Measurements from ENCODE around the gene ILDR2.

Gene ILDR2

DNA sequence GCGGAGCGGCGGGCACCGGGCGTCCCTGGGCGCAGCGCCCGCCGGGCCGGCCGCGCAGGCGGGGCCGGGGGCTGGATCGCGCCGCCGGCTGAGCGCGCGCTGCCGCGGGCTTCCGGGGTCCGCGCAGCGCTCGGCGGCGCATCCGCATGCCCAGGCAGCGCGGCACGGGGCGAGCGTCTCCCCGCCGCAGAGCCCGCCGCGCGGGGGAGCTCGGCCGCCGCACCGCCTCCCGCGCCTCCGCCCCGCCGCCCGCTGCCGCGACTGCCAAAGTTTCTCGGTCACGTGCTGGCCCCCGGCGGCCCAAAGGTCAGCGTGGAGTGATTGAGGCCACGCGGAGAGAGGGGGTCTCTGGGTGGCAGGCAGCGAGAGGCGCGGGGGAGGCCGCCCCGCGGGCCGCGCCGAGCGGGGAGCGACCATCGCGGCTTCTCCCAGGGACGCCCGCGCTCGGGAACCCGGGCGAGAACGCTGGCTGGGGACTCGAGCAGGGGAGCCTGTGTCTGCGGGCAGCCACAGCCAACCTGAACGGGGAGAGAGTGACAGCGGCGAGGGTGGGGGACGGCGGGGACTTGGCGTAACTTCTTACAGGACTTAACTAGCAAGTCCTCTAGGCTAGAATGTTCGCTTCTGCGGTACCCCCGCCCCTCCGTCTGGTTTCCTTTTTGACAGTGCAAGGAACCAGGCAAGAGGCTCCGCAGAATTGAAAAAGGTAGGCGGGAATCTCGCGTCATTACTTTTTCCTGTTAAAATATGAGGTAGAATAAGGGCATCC is at the start of gene ILDR2:
ILDR2 (minus strand) TSS at position 180 of the 769 bp plus-strand sequence. CDS start 272 bp downstream, outside the sequence.
- DNase-seq (ENCODE audit: low read depth): no peak

DNA sequence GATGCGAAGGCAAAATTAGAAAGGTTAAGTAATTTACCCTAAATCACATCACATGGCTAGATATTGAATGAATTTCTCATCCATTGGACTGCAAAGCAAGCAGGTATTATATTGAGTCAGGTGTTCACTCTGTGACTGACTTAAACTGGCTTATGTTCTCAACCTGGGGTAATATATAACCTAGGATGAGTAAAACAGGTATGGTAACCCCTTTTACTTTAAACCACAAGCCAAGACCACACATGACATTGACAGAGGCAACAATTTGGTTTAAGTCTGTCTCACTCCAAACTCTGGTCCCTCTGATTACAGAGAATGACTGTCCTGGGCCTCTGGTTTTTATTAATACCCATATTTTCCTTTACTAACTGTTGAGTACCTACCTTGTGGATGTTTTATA is 47.0 kb upstream of the ILDR2 start:
- no peak for DNase-seq (ENCODE audit: low read depth)

- DNase-seq (ENCODE audit: low read depth): no peak
Observed at GRCh38 chr1:167016100-167016750, 40.9 kb upstream of the ILDR2 start.

DNA sequence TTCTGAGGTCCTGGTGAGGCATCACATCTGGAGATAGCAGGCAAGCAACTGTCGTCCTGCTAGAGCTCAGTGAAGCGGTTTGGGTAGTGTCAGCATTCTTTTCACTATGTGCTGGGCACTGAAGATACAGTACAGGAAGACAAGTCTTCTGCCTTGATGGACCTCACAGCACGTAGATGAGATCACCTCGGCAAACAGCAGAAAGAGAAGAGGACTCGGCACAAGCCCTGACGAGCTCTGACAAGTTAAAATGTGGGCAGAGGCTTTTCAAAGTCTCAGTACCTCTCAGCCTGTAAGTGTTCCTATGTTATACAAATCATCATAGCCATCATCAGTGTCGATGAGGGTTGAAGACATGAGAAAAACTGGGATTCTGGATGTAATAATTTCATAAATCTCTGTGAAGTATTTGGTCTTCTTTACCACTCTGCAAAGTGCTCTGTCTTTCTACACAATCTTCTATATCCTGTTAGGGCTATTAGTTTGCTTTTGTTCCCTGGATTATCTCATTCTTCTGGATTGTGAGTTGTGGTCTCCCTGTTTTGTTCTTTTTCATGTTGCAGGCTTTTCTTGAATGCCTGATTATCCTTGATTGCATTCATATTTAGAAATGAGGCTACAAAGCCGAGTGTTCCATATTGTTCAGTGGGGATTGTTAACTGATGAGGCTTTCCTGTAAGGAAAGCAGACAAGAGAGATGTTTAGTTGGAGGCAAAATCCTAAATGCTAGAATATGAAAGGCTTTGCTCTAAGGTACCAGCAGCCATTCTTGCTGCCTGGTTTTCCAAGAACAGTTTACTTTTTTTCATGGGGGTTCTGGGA is 38.0 kb upstream of the ILDR2 start:
- no peak for DNase-seq (ENCODE audit: low read depth)

DNA sequence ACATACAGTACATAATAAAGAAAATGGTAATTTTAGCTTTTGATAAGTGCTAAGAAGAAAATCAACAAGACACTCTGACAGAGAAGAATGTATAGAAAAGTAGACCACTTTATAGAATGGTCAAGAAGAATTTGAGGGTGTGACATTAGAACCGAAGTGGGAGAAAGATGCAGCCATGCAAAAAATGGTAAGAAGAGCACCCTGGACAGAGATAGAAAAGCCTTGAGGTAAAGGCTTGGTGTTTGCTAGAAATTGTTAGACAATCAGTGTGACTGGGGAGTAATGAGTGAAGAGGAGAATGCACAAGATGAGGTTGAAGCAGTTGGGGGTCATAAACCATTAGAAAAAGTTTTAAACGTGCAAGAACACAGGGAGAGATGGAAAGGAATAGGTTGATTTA is 37.2 kb upstream of the ILDR2 start:
- no peak for DNase-seq (ENCODE audit: low read depth)

- DNase-seq (ENCODE audit: low read depth): no peak
Observed at GRCh38 chr1:167011560-167012191, 36.3 kb upstream of the ILDR2 start.

GRCh38 chr1:167003711-167004110 is 28.4 kb upstream of the ILDR2 start:
- no peak for DNase-seq (ENCODE audit: low read depth)

DNA sequence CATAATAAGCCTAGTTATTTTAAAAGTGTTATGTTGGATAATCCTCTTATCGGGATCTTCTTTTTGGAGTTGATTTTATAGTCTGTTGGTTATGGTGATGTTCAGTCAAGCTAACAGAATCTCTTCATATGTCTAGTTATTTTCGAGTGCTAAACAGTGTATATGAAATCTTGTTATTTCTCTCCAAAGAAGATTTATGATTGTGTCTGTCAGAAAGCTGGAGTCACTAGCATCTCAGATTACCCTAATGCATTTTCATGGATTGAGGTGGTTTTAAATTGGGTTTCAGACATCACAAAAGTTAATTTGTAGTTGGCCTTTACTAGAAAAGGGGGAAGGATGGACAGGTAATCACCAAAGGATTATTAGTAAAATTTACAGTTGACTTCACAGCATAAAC is 27.0 kb upstream of the ILDR2 start:
- DNase-seq (ENCODE audit: low read depth): no peak

DNA sequence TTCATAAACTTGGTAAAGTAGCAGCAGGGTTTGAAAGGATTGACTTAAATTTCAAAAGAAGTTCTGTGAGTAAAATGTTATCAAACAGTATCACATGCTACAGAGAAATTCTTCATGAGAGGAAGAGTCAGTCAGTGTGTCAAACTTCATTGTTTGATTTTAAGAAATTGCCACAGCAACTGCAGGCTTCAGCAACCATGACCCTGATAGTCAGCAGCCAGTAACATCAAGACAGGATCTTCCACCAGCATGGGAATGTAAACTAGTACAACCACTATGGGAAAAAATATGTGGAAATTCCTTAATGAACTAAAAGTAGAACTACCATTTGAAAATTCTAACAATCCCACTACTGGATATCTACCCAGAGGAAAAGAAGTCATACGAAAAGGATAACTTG is 25.2 kb upstream of the ILDR2 start:
- no peak for DNase-seq (ENCODE audit: low read depth)

DNA sequence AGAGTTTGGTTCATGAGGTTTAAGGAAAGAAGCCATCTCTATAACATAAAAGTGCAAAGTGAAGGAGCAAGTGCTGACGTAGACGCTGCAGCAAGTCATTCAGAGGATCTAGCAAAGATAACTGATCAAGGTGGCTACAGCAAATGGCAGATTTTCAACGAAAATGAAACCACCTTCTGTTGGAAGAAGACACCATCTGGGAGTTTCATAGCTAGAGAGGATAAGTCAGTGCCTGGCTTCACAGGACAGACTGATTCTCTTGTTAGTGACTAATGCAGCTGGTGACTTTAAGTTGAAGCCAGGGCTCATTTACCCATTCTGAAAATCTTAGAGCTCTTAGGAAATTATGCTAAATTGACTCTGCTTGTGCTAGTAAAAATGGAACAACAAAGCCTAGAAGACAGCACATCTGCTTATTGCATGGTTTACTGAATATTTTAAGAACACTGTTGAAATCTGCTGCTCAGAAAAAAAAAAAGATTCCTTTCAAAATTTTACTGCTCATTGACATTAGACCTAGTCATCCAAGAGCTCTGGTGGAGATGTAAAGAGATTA is 24.2 kb upstream of the ILDR2 start:
- DNase-seq (ENCODE audit: low read depth): no peak

DNA sequence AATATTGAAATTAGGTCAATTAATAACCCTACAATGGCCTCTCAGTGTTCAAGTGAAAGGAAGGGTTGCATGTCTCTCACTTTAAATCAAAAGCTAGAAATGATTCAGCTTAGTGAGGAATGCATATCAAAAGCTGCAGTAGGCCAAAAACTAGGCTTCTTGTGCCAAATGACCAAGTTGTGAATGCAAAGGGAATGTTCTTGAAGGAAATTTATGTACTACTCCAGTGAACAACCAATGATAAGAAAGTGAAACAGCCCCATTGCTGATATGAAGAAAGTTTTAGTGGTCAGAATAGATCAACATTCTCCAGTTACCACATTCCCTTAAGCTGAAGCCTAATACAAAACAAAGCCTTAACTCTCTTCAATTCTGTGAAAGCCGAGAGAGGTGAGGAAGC is 23.7 kb upstream of the ILDR2 start:
- no peak for DNase-seq (ENCODE audit: low read depth)

GRCh38 chr1:166988974-166989515 is 13.7 kb upstream of the ILDR2 start, which contains the start of gene MAEL:
Gene MAEL, plus strand, starts transcription at chr1:166989280. Its CDS starts 73 bp downstream, at chr1:166989353.
- DNase-seq (ENCODE audit: low read depth): no peak

DNA sequence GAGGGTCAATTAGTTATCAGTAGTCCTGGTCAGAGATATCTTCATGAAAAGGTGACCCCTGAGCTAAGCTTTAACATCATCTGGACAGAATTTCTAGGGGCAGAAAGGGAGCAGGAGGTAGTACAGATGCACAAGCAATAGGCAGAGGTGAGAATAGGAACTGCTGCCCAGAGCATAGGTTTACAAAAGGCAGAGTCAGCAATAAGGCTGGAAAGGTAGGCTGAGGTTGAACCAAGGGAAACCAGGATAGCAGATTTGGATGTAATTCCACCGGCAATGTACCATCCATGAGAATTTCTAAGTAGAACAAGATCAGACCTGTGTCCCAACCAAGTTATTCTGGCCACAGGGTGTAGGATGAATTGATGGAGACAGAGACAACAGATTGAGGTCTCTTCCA is 6.2 kb upstream of the ILDR2 start:
- no peak for DNase-seq (ENCODE audit: low read depth)

GRCh38 chr1:166980818-166981217 is 5.5 kb upstream of the ILDR2 start:
- no peak for DNase-seq (ENCODE audit: low read depth)

DNA sequence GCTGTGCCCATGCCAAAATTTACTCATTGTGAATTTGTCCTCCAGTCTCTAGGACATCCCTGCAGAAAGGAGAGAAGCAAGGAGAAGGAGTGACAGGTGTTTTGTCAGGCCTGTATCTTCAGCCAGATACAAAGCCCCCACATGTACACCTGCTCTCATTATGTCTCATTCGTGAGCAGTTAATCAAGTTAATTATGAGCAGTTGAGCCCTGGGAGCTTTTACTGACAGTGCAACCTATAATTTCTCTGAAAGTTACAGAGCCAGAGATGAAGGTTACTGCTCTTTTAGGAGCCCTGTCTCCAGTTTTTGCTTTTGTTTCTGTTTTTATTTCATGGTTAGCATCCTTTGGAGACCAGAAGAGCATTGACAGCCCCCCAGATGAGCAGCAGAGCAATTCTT is 5.0 kb upstream of the ILDR2 start:
- no peak for DNase-seq (ENCODE audit: low read depth)

DNA sequence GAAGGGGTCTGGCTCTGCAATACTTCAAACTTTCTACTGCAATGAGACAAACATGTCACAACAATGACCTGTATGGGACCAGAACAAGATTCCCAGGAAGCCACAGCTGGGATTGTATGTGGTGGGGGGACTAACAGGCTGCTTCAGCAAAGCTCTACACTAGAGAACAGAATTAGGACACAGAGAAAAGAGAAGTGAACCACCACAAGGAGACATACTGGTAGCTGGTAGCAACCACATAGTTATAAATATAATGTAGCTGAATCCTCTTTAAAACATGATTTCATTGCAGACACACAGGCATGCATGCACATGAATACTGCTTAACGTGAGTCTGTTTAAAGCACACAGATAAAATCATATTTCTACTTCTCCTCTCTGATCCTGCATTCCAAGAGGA is 3.5 kb upstream of the ILDR2 start:
- no peak for DNase-seq (ENCODE audit: low read depth)

GRCh38 chr1:166977951-166978350 is 2.6 kb upstream of the ILDR2 start:
- no peak for DNase-seq (ENCODE audit: low read depth)

DNA sequence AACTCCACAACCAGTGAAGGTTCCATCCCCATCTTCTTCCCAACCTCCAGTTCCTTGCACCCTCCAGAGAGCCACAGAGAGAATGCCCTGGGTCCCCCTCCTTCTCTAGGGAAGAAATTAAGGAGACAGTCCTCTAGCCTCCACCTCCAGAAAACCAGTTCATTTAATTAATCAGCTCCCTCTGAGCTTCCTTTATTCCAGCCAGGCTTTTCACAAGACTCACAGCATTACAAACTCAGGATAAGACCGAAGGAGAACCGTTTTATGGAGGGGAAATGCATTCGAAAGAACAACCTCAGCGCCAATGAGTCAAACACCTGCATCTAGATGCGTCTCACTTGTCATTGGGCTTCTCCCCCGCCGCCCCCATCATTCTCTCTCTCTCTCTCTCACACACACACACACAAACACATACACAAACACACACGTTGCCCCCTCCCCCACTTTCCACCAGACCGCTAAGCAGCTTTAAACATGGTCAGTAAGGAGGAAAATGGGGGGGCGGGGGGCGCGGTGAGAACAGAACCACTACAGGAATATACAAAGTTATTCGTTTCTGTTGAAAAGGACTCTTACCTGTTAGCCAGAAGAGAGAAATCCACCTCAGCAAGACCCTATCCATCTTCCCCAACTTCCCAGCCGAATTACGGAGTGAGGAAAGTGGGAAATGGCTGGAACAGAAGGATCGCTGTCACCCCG is 544 bp downstream of the ILDR2 start:
- DNase-seq (ENCODE audit: low read depth): no peak

DNA sequence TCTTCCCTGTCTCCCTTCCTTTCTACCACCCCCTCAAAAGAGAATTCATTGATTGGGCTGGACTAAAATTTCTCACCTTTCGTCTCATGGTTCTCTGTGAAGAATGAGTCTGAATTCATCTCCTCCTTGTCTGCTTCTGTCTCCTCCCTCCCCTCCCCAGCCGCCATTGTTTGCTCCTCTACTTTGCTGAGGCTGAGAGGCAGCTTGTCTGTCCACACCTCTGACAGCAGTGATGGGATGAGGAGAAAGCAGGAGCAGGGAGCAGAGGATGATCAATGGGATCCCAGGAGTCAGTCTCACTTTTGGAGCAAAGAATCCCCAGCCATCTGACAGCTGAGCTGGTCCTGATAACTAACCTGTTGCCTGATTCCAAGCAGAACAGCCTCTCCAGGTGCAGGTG is 2.5 kb downstream of the ILDR2 start:
- no peak for DNase-seq (ENCODE audit: low read depth)

- no peak for DNase-seq (ENCODE audit: low read depth)
Observed at GRCh38 chr1:166972193-166972592, 3.1 kb downstream of the ILDR2 start.

DNA sequence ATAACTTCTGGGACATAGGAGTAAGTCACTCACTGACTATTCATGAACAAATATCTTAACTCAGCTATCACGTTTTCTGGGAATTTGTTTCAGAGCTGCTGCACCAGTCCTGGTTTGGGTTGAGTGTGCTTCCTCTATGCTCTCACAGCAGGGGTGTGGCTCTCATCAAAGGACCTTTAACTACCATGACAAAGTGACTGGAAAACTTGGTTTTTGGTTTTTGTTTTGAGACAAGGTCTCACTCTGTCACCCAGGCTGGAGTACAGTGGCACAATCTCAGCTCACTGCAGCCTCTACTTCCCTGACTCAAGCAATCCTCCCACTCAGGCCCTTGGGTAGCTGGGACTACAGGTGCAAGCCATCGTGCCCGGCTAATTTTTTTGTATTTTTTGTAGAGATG is 4.1 kb downstream of the ILDR2 start:
- DNase-seq (ENCODE audit: low read depth): no peak
